Esophagus muscularis mucosa (tissue), 4 donors: ENCODE measurements around the gene CBFA2T3. TPM values are rescaled to one million over a fixed set of nuclear protein-coding genes. Genes with fewer than 3 reads are reported as not detected.

ENCODE experiments used
- DNase-seq: peaks from one replicate; pipeline ENCODE4 v3.0.0-alpha.2; 2017; ENCODE audit errors: extremely low spot score
- H3K27ac ChIP-seq, 4 donors: fragments of 200-600 bp; sonication (generic); replicated peaks in 1 of 4; 1 replicate in 3 of 4; 2 replicates in 1 of 4; pipeline ENCODE4 v1.5.1; 2016 to 2019; ENCODE audit warnings: mild to moderate bottlenecking in 1 of 4
- H3K27me3 ChIP-seq, 4 donors: fragments of 200-600 bp; sonication (generic); one replicate each; pipeline versions ENCODE4 v1.5.1 to v1.6.0; 2016 to 2019
- H3K36me3 ChIP-seq, 4 donors: fragments of 200-600 bp; sonication (generic); one replicate each; pipeline ENCODE4 v1.5.1; 2016 to 2019
- H3K4me1 ChIP-seq, 4 donors: fragments of 200-600 bp; sonication (generic); one replicate each; pipeline ENCODE4 v1.5.1; 2016 to 2019
- H3K4me3 ChIP-seq, 4 donors: fragments of 200-600 bp; sonication (generic); 1 replicate in 2 of 4; 2 replicates in 2 of 4; pipeline ENCODE4 v1.5.1; 2016 to 2019; ENCODE audit warnings: mild to moderate bottlenecking in 4 of 4, moderate library complexity in 1 of 4
- H3K9me3 ChIP-seq, 4 donors: fragments of 200-600 bp; sonication (generic); 1 replicate in 3 of 4; 2 replicates in 1 of 4; pipeline ENCODE4 v1.5.1; 2016 to 2019
- EP300 ChIP-seq: sonication (generic); formaldehyde crosslinking; IDR thresholded peaks from one replicate; pipeline ENCODE4 v1.6.1; 2017; ENCODE audit warnings: antibody characterized with exemption
- POLR2A ChIP-seq: fragments of 450-650 bp; IDR thresholded peaks from one replicate; pipeline ENCODE4 v1.6.1; 2017; ENCODE audit warnings: antibody characterized with exemption, moderate library complexity, mild to moderate bottlenecking, low read depth
- POLR2AphosphoS5 ChIP-seq, 2 donors: sonication (generic); formaldehyde crosslinking; IDR thresholded peaks; one replicate each; pipeline ENCODE4 v1.6.1; 2017; ENCODE audit warnings: antibody characterized with exemption in 2 of 2
- WGBS: methylation state at CpG from one replicate; pipeline ENCODE4 v1.1.5; 2018; 5-methylcytosine and 5-hydroxymethylcytosine counted together
- intact Hi-C: fragments of 100-400 bp; cut with DNase I; formaldehyde crosslinking; loops from one replicate; pipeline ENCODE4 v1.15.1; 2023
- total RNA-seq, 4 donors: library from RNA; depleted of rRNA; stranded (reverse); fragments of >200 nt; gene quantifications; one replicate each; pipeline versions ENCODE4 v1.1.0 to v1.2.1, GENCODE V29; 2016
- TF ChIP-seq, protein P1 (sequence below), 3 experiments: fragments of 200-600 bp in 2 of 3; fragments of 450-650 bp in 1 of 3; sonication (generic) in 2 of 3; IDR thresholded peaks; one replicate each; pipeline ENCODE4 v1.5.1; 2017 to 2019; ENCODE audit warnings: antibody characterized with exemption in 3 of 3, mild to moderate bottlenecking in 2 of 3, moderate library complexity in 1 of 3

Gene CBFA2T3
- total RNA-seq, 4 donors from 2014 or later = 2.0 to 10.4 (median 3.5) TPM

DNA sequence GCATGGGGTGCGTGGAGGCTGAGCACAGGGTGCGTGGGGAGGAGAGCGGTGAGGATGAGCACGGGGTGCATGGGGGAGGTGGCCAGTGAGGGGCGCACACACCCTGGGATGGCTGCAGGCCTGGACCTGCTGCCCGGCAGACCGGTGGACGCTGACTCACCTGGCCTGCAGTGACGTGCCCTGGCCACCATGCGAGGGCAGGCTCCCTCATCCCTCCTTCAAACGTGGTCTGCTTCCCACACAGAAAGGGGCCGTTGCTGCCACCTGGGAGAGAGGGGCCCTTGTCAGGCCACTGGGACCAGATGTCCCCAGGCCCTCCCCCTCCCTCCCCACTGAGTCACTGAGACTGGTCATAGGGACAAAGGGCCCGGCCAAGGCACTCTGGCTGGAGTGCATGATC is 145.2 kb downstream of the CBFA2T3 start:
- TF ChIP-seq EP300 (no peak), POLR2AphosphoS5 (IDR thresholded peaks at IDR 0.05) (no peak), POLR2A (no peak)
- TF ChIP-seq, protein P1, sequence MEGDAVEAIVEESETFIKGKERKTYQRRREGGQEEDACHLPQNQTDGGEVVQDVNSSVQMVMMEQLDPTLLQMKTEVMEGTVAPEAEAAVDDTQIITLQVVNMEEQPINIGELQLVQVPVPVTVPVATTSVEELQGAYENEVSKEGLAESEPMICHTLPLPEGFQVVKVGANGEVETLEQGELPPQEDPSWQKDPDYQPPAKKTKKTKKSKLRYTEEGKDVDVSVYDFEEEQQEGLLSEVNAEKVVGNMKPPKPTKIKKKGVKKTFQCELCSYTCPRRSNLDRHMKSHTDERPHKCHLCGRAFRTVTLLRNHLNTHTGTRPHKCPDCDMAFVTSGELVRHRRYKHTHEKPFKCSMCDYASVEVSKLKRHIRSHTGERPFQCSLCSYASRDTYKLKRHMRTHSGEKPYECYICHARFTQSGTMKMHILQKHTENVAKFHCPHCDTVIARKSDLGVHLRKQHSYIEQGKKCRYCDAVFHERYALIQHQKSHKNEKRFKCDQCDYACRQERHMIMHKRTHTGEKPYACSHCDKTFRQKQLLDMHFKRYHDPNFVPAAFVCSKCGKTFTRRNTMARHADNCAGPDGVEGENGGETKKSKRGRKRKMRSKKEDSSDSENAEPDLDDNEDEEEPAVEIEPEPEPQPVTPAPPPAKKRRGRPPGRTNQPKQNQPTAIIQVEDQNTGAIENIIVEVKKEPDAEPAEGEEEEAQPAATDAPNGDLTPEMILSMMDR (IDR thresholded peaks at IDR 0.05) = no peak
- 93% methylated on average over 10 of the region's 13 CpGs for WGBS
- DNase-seq = no peak

GRCh38 chr16:88830783-88831182 is 146.2 kb downstream of the CBFA2T3 start:
- TF ChIP-seq POLR2A (no peak), EP300 (no peak), POLR2AphosphoS5 (IDR thresholded peaks at IDR 0.05) (no peak)
- TF ChIP-seq, protein P1 (IDR thresholded peaks at IDR 0.05) = no peak
- WGBS = 93% methylated on average over 7 of the region's 14 CpGs
- Histone ChIP-seq H3K27ac (no peak overlapping the region), H3K4me1 (no peaks in the 10 kb centered on the region), H3K9me3 (no peaks in the 10 kb centered on the region), H3K36me3 (peaks cover 22 to 67% (median 50%) of the 10 kb centered on the region in 4 donors), H3K27me3 (no peaks in the 10 kb centered on the region), H3K4me3 (no peak overlapping the region)
- DNase-seq = no peak
- intact Hi-C loops = no loop called here

More for the DNA sequence above, 145.2 kb downstream of the CBFA2T3 start:
- Histone ChIP-seq H3K36me3 (peaks cover 16 to 59% (median 45%) of the 10 kb centered on the region in 4 donors), H3K4me3 (no peak overlapping the region), H3K9me3 (no peaks in the 10 kb centered on the region), H3K27me3 (no peaks in the 10 kb centered on the region), H3K27ac (no peak overlapping the region), H3K4me1 (no peaks in the 10 kb centered on the region)
- intact Hi-C loops = no loop called here

- 52% methylated on average over 9 of the region's 11 CpGs for WGBS
- Histone ChIP-seq H3K4me3 (no peak overlapping the region), H3K27me3 (no peaks in the 10 kb centered on the region), H3K36me3 (peaks cover 22 to 63% (median 47%) of the 10 kb centered on the region in 4 donors), H3K4me1 (no peaks in the 10 kb centered on the region), H3K9me3 (no peaks in the 10 kb centered on the region), H3K27ac (no peak overlapping the region)
- TF ChIP-seq POLR2AphosphoS5 (IDR thresholded peaks at IDR 0.05) = no peak
- TF ChIP-seq EP300 = no peak
- TF ChIP-seq, protein P1 (IDR thresholded peaks at IDR 0.05) = no peak
- intact Hi-C loops = no loop called here
- no peak for DNase-seq
These were observed 146.7 kb downstream of the CBFA2T3 start for GRCh38 chr16:88830258-88830657.

- intact Hi-C loops = no loop called here
- no peak for DNase-seq
- 89% methylated on average over 16 of the region's 24 CpGs for WGBS
- TF ChIP-seq, protein P1 (IDR thresholded peaks at IDR 0.05) = no peak
- no peak for TF ChIP-seq POLR2AphosphoS5 (IDR thresholded peaks at IDR 0.05)
- no peak for TF ChIP-seq POLR2A
- TF ChIP-seq EP300 = no peak
- no peaks in the 10 kb centered on the region for H3K9me3 ChIP-seq
- peaks cover 32 to 69% (median 51%) of the 10 kb centered on the region in 4 donors for H3K36me3 ChIP-seq
- H3K4me3 ChIP-seq = no peak overlapping the region
- H3K27me3 ChIP-seq = no peaks in the 10 kb centered on the region
- no peaks in the 10 kb centered on the region for H3K4me1 ChIP-seq
- no peak overlapping the region for H3K27ac ChIP-seq
These were observed 148.3 kb downstream of the CBFA2T3 start for GRCh38 chr16:88828711-88829110.

DNA sequence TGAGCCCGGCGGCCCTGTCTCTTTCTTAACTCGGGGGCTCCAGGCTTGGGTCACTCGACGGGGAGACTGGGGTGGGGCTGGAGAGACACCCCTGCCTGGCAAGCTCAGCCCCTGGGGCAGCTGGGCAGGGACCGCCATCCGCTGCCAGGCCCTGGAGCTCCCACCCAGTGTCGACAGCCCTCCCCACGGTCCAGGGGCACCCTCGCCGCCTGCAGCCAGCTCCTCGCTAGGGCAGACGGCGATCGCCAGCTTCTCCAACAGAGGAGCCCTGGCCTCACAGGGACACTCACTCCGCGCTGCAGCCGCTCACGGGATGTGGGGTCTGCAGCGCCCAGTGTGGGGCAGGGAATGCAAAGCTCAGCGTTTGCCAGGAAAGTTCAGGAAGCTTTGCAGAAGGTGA is 149.3 kb downstream of the CBFA2T3 start:
- no peak for DNase-seq
- Histone ChIP-seq H3K9me3 (no peaks in the 10 kb centered on the region), H3K27me3 (no peaks in the 10 kb centered on the region), H3K4me1 (no peaks in the 10 kb centered on the region), H3K36me3 (peaks cover 33 to 76% (median 57%) of the 10 kb centered on the region in 4 donors), H3K27ac (no peak overlapping the region), H3K4me3 (no peak overlapping the region)
- TF ChIP-seq EP300 (no peak), POLR2A (no peak), POLR2AphosphoS5 (IDR thresholded peaks at IDR 0.05) (no peak)
- TF ChIP-seq, protein P1 (IDR thresholded peaks at IDR 0.05) = no peak
- 84% methylated on average over 15 of the region's 21 CpGs for WGBS
- intact Hi-C loops = no loop called here
